Left lung (tissue), 10 donors: ENCODE results near the gene RDH14. TPM values are rescaled to one million over a fixed set of nuclear protein-coding genes. Genes with fewer than 3 reads are reported as not detected.

Experiments
- ATAC-seq: fragments of 200-7000 bp; cut with Tn5 transposase; one replicate; pipeline ENCODE4 v1.9.1; 2020; ENCODE audit warnings: moderate library complexity
- DNase-seq, 4 donors: peaks; one replicate each; pipeline ENCODE4 v3.0.0-alpha.2; 2013 to 2020
- H3K27ac ChIP-seq, 2 donors: fragments of 200-600 bp; sonication (generic) in 1 of 2; one replicate each; pipeline versions ENCODE4 v1.5.0 to v1.8.0; 2020 to 2021
- H3K27me3 ChIP-seq, 2 donors: fragments of 200-600 bp; sonication (generic) in 1 of 2; one replicate each; pipeline versions ENCODE4 v1.5.0 to v1.8.0; 2020 to 2021
- H3K36me3 ChIP-seq, 2 donors: fragments of 200-600 bp; sonication (generic) in 1 of 2; one replicate each; pipeline versions ENCODE4 v1.5.0 to v1.8.0; 2020 to 2021
- H3K4me1 ChIP-seq, 2 donors: fragments of 200-600 bp; one replicate each; pipeline ENCODE4 v1.8.0; 2021
- H3K4me3 ChIP-seq, 2 donors: fragments of 200-600 bp; sonication (generic) in 1 of 2; one replicate each; pipeline versions ENCODE4 v1.5.0 to v1.8.0; 2020 to 2021; ENCODE audit warnings: mild to moderate bottlenecking in 1 of 2
- H3K9me3 ChIP-seq, 2 donors: fragments of 200-600 bp; sonication (generic) in 1 of 2; one replicate each; pipeline versions ENCODE4 v1.5.0 to v1.8.0; 2020 to 2021
- intact Hi-C, 2 donors: fragments of 100-400 bp; cut with DNase I; formaldehyde crosslinking; loops; one replicate each; pipeline versions ENCODE4 v1.11.2 to v1.14.2; 2022
- polyA plus RNA-seq, 6 donors: library from polyadenylated mRNA; unstranded; fragments of 120-200 nt; gene quantifications; one replicate each; pipeline ENCODE4 v1.2.1, GENCODE V29; 2013; ENCODE audit not compliant: insufficient read length in 6 of 6
- total RNA-seq, 2 donors: library from RNA; stranded (reverse); fragmentation: NEBNext Ultra II Directional; extraction: Animal tissue kit (Norgen Biotek cat#: 25700); gene quantifications; one replicate each; pipeline ENCODE4 v1.2.1, GENCODE V29; 2021
- TF ChIP-seq, protein P1 (sequence below), 2 donors: fragments of 200-600 bp; sonication (generic) in 1 of 2; IDR thresholded peaks; one replicate each; pipeline versions ENCODE4 v1.5.0 to v1.8.0; 2021; ENCODE audit warnings: antibody characterized with exemption in 2 of 2
- donor health status: DM: no; HTN: yes; CAD: no.
- donor health status: DM: no; HTN: no; CAD: no.

Gene RDH14
- total and polyA plus RNA-seq, 8 donors = 19.6 to 45.6 (median 40.3) TPM

- TF ChIP-seq, protein P1, sequence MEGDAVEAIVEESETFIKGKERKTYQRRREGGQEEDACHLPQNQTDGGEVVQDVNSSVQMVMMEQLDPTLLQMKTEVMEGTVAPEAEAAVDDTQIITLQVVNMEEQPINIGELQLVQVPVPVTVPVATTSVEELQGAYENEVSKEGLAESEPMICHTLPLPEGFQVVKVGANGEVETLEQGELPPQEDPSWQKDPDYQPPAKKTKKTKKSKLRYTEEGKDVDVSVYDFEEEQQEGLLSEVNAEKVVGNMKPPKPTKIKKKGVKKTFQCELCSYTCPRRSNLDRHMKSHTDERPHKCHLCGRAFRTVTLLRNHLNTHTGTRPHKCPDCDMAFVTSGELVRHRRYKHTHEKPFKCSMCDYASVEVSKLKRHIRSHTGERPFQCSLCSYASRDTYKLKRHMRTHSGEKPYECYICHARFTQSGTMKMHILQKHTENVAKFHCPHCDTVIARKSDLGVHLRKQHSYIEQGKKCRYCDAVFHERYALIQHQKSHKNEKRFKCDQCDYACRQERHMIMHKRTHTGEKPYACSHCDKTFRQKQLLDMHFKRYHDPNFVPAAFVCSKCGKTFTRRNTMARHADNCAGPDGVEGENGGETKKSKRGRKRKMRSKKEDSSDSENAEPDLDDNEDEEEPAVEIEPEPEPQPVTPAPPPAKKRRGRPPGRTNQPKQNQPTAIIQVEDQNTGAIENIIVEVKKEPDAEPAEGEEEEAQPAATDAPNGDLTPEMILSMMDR (IDR thresholded peaks at IDR 0.05) = no peak
- no peak overlapping the region for H3K4me3 ChIP-seq
- intact Hi-C loops = no loop called here
- ATAC-seq = no peak
- no peak overlapping the region for H3K27ac ChIP-seq
- H3K27me3 ChIP-seq = no peaks in the 10 kb centered on the region
- no peaks in the 10 kb centered on the region for H3K9me3 ChIP-seq
- H3K36me3 ChIP-seq = peaks cover 3 to 14% of the 10 kb centered on the region in 2 donors
- peaks cover 0 to 28% of the 10 kb centered on the region in 2 donors for H3K4me1 ChIP-seq
- DNase-seq = no peak
These were observed 10.0 kb downstream of the RDH14 start for GRCh38 chr2:18550433-18550832.

DNA sequence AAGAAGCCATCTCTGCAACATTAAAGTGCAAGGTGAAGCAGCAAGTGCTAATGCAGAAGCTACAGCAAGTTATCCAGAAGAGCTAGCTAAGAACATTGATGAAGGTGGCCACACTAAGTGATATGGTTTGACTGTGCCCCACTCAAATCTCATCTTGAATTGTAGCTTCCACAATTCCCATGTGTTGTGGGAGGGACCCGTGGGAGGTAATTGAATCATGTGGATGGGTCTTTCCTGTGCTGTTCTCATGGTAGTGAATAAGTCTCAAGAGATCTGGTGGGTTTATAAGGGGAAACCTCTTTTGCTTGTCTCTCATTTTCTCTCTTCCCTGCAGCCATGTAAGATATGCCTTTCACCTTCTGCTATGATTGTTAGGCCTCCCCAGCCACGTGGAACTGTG, 11.4 kb downstream of the RDH14 start:
- TF ChIP-seq, protein P1 (IDR thresholded peaks at IDR 0.05) = no peak
- H3K36me3 ChIP-seq = peaks cover 0 to 2% of the 10 kb centered on the region in 2 donors
- H3K27ac ChIP-seq = peak overlapping the region in 1 of 2 donors; percentile 14
- intact Hi-C loops = no loop called here
- H3K4me1 ChIP-seq = peaks cover 0 to 26% of the 10 kb centered on the region in 2 donors
- no peaks in the 10 kb centered on the region for H3K9me3 ChIP-seq
- ATAC-seq (no peak), DNase-seq (no peak)
- no peaks in the 10 kb centered on the region for H3K27me3 ChIP-seq
- no peak overlapping the region for H3K4me3 ChIP-seq

DNA sequence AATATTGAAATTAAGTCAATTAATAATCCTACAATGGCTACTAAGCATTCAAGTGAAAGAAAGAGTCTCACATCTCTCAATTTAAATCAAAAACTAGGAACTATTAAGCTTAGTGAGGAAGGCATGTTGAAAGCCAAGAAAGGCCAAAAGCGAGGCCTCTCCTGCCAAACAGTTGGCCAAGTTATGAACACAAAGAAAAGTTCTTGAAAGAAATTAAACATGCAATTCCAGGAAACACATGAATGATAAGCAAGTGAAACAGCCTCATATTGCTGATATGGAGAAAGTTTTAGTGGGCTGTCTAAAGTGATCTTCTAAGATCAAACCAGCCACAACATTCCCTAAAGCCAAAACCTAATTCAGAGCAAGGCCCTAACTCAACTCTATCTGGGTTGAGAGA, 11.8 kb downstream of the RDH14 start:
- intact Hi-C loops = no loop called here
- TF ChIP-seq, protein P1 (IDR thresholded peaks at IDR 0.05) = no peak

DNA sequence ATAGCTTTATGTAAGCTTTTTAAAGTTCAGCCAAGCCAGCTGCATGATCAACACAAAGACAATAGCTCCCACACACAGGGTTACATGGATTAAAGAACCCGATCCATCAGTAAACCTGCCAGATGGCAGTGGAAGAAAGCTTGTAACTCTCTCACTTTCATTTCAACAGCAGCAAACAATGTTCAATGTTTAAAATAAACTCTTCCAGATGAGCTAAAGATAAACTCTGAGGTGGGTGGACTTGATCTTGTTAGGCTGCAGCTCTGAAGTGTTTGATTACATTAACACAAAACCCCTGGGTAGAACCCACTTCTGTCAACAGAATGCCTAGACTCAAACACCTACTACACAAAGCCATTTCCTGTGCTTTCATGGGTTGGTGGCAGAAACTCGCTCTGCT, 13.9 kb downstream of the RDH14 start:
- TF ChIP-seq, protein P1 (IDR thresholded peaks at IDR 0.05) = no peak

More for the DNA sequence above, 11.8 kb downstream of the RDH14 start:
- H3K36me3 ChIP-seq = no peaks in the 10 kb centered on the region
- H3K27me3 ChIP-seq = no peaks in the 10 kb centered on the region
- DNase-seq (no peak), ATAC-seq (no peak)
- no peak overlapping the region for H3K4me3 ChIP-seq
- no peaks in the 10 kb centered on the region for H3K9me3 ChIP-seq
- peak overlapping the region in 1 of 2 donors; percentile 14 for H3K27ac ChIP-seq
- peaks cover 0 to 22% of the 10 kb centered on the region in 2 donors for H3K4me1 ChIP-seq

GRCh38 chr2:18545384-18545783, 15.1 kb downstream of the RDH14 start:
- no peaks in the 10 kb centered on the region for H3K36me3 ChIP-seq
- H3K27ac ChIP-seq = no peak overlapping the region
- H3K9me3 ChIP-seq = no peaks in the 10 kb centered on the region
- ATAC-seq = no peak
- H3K4me3 ChIP-seq = no peak overlapping the region
- no peaks in the 10 kb centered on the region for H3K27me3 ChIP-seq
- intact Hi-C loops = no loop called here
- no peak for DNase-seq
- no peaks in the 10 kb centered on the region for H3K4me1 ChIP-seq
- TF ChIP-seq, protein P1 (IDR thresholded peaks at IDR 0.05) = no peak

More for the DNA sequence above, 13.9 kb downstream of the RDH14 start:
- no peaks in the 10 kb centered on the region for H3K27me3 ChIP-seq
- H3K9me3 ChIP-seq = no peaks in the 10 kb centered on the region
- peak; percentile 62 for ATAC-seq
- peaks cover 0 to 3% of the 10 kb centered on the region in 2 donors for H3K4me1 ChIP-seq
- no peak for DNase-seq
- intact Hi-C loops = no loop called here
- H3K36me3 ChIP-seq = no peaks in the 10 kb centered on the region
- no peak overlapping the region for H3K27ac ChIP-seq
- H3K4me3 ChIP-seq = no peak overlapping the region
